Hematopoietic multipotent progenitor cell treated with erythropoietin and hydrocortisone succinate and interleukin-3 and kit ligand, for 4 days (in vitro differentiated cells): ENCODE measurements around the gene PRICKLE4.

Source experiments
- DNase-seq: peaks from one replicate; pipeline ENCODE4 v3.0.0-alpha.2; 2015

The PRICKLE4 gene, protein sequence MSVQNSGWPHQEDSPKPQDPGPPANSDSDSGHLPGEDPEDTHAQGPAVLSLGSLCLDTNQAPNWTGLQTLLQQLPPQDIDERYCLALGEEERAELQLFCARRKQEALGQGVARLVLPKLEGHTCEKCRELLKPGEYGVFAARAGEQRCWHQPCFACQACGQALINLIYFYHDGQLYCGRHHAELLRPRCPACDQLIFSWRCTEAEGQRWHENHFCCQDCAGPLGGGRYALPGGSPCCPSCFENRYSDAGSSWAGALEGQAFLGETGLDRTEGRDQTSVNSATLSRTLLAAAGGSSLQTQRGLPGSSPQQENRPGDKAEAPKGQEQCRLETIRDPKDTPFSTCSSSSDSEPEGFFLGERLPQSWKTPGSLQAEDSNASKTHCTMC

DNA sequence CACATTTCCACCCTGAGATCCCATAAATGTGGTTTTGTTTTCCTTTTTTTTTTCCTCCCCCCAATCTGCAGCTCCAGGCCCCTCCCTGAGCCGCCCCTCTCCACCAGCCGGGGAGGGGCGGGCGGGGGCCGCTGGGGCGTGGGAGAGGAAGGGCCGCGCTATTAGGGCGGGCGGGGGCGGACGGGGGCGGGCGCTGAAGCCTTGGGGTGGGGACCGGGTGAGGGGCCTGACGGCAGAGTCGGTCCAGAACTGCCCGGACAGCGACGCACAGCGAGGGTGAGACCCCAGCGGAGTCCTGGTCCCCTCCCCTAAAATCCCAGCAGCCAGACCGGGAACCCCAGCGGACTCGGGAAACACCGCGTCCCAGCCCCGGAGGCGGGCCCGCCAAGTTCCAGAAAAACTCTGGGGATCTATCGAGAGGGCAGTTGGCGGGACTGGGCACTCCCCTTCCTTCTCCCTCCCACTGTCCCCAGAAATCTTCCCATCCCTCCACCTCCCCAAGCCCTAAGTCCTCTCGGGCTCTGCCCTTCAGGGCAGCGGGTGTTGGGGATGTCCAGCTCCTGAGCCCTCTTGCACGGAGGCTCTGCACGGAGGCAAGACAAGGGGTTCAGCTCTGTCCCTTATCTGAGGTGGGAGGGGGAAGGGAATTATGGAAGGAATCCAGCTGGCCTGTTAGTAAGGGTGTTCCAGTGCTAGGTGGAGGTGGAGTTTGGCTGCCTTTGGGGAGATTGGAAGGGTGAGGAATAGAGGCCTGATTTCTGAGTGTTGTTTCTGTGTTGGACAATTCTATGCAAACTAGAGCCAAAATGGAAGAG lies at the start of gene PRICKLE4:
Gene PRICKLE4, plus strand, starts transcription at position 232 of the 815 bp plus-strand sequence. CDS start 2,692 bp downstream, outside the sequence.
- peak; percentile 49 for DNase-seq

DNA sequence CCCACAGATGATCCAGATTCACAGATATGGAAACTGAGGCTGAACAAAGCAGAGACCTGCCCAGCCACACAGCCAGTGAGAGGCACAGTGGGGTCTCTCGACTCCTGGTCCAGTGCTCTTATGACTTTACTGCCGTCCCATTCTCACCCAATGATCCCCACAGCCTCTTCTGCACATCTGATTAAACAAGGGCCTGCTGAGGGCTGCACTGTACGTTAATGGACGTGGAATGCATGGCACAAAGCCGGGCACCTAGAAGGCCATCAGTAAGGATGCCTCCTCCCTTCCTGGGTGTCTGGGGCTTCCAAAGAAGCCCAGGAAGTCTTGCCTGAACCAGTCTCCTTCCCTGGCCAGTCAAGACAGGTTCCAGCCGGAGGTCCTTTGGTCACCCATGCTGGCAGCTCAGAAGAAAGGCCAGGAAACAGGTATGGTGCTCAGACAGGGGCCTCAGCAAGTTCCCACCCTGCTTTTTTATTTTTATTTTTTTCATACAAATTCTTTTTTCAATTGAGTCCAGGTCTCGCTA lies 49.0 kb upstream of the PRICKLE4 start:
- DNase-seq, result no peak

DNA sequence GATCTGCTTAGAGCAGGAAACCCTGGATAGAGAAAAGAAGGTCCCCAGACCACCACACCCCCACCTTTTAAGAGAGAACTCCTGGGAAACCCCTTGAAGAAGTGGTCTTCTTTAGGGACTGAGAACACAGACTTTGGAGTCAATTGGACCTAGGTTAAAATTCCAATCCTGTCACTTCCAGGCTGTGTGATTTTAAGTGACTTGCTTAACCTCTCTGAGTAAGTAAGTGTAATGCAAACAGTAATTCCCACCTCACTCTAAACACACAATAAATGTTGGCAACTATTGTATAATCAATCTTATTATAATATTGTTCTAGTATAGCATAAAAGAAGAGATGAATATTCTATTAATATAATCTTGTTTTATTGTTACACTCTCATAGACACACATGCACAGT lies 48.4 kb upstream of the PRICKLE4 start:
- DNase-seq, result no peak

DNA sequence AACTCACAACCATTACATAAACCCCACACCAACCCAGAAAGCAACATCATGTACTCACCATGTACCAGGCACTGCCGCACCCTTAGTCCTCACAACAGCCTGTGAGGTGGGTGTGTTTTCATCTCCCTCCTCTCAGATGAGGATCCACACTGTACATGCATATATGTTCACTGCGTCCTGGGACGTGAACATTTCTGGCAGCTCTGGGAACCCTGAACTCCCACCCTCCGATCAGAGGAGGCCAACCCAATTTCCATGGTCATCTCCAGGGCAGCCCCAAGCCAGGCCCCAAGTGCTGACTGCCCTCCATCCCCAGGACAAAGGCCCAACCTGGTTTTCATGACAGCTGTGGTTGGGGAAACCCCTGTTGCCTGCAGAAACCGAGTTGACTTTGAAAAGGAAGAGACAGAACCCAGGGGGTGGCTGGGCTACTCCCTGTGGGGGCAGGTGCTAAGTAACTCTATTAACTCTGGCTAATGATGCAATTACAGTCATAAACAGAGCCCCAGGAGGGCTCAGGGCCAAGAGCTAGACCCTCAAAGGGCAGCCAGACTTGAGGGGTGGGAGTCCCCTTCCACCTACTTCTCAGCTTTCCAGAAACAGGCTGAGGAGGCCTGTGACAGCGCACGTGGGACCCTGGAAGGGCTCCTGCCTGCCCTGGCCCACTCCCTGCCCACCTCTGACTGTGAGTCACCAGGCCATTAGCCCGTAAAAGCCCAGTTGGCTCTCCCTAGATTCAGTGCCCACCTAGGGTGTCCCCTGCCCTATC lies 47.8 kb upstream of the PRICKLE4 start:
- DNase-seq, result peak; percentile 20

DNA sequence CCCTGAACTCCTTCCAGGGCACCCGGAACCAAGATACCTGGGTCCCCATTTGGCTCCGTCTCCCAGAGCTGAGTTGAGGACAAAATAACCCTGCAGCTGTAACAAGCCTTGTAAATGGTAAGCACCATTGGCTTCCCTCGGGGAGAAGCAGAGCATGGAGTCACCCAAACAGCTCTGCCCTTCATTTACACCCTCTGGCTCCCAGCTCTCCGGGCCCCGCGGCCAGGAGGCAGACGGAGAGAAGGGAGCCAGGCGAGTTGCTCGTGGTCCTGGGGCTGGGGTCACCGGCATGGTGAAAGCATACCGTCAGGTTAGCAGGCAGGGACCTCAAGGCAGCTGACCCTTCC lies 47.2 kb upstream of the PRICKLE4 start:
- no peak for DNase-seq

DNA sequence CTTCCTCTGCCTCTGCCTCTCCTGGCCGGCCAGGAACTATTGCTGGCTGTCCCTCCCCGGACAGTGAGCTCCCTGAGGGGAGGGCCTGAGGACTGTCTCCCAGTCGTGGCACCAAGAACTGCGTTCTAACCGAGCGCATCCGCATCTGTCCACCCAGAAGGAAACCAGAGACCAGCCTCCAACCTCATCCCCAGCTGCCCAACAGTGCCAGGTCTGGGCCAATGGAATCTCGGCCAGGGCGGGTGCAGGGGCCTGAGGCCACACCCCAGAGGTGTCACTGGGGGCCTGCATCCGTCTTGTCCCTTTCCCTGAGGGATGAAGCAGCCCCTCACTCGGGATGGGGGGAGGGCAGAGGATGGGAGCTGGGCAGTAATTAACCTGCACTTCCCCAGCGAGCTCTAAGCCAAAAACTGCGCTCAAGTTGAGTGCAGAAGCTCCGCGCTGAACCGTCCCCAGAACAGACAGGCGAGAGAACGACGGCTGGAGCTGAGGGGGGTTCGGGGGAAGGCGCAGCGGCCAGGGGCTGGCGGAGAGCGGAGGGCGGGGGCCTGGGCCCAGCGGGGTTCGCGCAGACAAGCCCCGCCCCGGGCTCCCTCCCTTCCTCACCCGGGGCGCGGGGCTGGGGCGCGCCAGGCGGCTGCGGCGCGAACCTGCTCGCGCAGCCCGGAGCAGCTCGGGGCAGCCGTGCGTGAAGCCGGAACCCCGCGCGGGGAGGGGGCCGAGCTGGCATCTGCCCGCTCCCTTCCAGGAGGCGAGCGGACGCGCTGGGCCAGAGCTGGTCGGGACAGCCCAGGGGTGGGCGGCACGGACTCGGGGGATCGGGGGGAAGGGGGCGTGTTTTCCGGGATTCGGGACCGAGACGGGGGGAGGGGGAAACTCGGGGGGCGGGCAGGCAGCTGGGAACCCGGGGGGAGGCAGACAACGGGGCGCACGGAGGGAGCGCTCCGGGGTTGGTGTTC lies 46.6 kb upstream of the PRICKLE4 start:
- DNase-seq, result peak; percentile 70

DNA sequence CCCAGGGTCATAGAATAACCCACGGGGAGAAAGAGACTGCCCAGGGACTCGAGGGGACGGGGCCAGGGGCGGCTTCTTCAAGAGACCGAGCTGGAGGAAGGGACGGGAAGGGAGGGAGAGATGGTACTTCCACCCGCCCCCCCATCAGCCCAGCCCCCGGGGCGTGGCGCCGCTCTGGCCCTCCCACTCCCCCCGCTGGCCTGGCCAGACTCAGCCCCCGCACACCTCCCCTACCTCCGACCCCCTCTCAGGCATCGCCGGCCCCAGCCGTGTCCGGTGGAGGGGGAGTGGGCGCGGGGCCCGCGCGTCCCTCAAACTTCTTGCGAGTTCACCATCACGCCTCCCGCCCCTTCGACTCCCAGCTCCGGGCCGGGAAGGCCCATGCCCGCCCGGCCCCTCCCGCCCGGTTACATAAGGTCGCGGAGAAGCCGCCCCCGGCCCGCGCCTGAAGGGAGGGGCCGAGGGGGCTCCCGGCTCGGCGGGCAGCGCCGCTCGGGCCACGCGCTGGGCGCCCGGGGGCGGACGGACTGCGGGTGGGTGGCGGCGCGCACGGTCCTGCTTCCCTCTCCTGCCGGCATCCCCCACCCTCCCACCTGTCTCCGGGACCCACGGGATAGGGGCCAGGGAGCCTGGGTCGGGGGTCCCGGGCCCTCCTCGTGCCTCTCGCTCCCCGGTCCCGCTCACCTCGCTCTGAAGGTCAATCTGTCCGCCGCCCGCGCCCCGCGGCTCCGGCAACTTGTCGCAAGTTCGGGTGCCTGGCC lies 45.7 kb upstream of the PRICKLE4 start:
- DNase-seq, result peak; percentile 55

DNA sequence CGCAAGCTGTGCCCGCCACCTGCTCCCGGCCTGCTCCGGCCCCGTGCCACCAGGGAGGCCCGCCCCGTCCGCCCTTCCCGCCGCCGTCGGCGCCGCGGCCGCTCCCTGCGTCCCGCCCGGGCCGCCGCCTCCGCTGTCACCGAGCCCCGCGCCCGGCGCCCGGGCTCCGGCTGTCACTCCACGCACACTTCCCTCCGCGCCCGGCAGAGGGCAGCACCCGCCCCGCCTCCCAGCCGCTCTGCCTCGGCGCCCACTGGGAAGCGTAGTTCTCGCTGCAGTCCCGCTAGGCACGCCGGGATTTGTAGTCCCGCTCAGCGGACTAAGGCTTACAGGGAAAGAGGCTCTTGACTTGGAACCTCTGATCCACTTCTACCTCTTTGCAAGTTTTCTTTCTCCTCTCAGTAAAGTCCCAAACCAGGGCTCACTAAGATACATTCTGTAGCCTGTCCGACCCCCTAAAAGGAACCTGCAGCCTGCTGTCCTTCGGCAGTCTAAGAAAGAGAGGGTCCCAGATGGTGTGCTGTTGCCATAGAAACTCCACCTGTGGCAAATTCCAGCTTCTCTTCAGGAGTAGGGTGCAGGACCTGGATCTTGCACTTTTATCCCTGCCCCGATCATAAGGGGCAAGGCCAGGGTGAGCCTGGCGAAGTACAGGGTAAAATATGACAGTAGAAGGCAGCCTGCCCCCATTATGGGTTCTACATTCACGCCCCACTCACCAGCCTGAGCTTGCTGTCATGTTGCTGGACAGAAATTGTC lies 45.0 kb upstream of the PRICKLE4 start, which contains the start of gene TFEB:
Gene TFEB, minus strand, starts transcription at position 182 of the 759 bp plus-strand sequence. CDS start 44,395 bp downstream, outside the sequence.
- DNase-seq, result peak; percentile 95

DNA sequence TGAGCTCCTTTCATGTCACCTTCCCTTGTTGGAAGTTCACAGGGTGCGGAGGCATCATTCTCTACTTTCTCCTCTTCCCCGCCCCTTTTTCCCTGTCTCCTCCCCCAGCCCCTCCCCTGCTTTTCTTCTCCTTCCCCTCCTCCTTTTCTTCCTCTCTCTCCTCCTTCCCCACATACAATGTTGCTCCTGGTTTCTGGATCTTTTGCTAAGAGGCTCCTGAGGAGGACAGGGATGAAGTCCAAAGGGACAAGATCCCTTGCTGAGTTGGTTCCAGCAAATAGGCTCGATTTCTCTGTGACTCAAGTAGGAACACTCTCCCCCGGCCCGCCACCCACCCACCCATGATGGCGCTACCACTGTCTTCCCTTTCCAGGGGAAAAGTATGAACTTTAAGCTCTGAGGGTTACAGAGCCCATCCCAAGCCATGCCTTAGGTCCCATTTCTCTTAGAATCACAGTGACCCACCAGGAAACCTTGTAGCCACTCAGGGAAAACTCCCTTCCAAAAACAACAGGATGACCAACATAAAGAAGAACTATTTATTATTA lies 44.3 kb upstream of the PRICKLE4 start:
- no peak for DNase-seq

DNA sequence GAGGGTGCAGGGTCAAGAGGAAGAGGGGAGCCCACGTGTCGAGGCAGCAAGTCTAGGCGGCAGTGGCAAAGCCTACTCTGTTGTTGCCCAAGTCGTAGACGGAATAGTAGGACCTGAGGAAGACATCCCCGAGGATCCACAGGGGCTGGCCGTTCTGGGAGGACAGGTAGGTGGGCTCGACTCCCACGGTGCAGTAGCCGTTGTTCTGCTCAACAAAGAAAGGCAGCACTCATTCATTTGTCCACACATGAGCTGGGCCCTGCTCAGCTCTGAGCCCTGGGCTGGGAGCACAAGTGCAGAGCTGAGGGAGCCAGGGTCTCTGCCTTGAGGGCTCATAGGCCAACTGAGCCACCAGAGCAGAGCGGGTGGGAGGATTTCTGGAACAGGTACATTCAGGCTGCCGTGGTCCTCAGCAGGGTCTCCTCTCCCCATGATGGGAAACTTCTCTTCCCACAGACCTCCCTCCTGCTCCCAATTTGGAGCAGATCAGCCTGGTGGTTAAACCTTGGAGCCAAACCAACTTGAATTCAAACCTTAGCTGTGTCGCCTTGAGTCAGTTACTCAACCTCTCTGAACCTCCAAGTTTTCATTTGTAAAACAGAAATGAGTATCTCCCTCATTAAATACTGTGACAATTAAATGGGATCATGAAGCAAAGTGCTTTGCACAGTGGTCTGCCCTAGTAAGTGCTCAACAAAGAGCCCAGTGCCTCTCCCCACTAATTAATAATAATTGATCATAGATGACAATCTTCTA lies 43.6 kb upstream of the PRICKLE4 start:
- no peak for DNase-seq

DNA sequence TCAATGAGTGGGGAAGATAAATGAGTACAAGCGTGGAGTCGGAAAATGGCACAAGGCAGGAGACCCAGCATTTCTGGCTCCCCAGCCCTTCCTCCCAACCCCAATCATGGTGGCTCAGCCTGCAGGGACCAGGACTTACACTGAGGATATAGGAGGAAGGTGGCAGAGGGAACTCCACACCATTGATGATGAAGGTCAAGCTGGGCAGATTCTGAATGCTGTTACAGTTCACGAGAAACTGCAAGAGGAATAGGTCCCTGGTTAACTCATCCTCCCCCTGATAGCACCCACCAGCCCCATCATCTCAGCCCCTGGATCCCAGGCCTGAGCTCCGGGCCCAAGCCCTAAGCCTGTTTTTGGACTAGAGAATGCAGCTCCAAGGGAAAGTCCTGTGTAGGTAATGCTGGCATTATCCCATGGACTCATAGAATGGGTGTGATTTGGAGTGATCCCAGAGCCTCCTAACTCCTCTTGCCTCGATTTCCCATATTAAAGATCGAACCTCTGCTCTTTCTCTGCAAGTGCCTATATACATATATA lies 42.9 kb upstream of the PRICKLE4 start:
- DNase-seq, result no peak

DNA sequence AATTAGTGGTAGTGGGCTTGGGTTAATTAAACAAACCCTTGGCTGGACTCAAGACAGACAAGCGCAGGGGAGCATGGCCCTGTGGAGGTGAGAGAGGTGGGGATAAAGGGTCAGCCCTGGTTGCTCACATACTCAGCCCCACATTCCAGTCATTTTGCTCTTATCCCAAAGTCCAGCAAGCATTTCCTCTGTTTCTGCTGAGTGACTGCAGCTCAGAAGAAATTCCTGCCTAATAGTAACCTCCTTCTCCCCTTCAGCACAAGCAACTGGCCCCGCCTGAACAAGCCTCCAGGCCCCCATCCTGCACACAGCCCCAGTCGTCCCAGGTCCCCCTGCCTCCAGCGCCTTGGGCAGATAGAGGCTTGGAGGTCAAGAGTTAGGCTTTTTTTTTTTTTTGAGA lies 41.5 kb upstream of the PRICKLE4 start:
- no peak for DNase-seq

DNA sequence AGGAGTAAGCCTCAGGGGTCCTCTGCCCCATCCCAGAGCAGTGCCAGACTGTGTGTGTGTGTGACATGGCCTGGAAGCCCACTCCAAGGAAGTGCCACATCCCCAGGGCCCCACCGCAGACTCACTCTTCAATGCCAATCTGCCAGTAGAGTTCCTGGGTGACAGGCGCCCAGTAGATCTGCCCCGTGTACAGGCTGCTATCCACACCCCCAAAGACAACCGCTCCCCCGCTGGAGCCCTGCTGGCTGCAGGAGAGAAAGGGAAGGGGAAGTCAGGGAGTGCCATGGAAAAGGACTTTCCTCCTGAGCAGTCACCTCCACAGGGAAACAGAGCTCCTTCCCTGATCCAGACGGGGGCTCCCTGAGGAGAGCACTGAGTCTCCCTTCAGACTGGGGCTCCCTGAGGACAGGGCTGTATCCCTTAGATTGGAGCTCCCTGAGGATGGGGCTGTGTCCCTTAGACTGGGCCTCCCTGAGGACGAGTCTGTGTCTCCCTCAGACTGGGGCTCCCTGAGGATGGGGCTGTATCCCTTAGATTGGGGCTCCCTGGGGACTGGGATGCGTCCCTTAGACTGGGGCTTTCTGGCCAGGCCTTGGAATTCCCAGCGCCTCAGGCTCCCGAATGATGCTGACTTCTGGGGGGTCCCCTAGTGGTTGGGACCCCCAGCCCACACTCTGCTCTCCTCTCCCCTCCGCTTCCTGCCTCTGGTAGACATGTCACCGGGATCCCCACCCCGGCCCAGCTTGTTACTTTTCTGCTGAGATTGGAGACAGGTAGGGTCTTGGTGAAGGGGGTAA lies 40.0 kb upstream of the PRICKLE4 start:
- no peak for DNase-seq

DNA sequence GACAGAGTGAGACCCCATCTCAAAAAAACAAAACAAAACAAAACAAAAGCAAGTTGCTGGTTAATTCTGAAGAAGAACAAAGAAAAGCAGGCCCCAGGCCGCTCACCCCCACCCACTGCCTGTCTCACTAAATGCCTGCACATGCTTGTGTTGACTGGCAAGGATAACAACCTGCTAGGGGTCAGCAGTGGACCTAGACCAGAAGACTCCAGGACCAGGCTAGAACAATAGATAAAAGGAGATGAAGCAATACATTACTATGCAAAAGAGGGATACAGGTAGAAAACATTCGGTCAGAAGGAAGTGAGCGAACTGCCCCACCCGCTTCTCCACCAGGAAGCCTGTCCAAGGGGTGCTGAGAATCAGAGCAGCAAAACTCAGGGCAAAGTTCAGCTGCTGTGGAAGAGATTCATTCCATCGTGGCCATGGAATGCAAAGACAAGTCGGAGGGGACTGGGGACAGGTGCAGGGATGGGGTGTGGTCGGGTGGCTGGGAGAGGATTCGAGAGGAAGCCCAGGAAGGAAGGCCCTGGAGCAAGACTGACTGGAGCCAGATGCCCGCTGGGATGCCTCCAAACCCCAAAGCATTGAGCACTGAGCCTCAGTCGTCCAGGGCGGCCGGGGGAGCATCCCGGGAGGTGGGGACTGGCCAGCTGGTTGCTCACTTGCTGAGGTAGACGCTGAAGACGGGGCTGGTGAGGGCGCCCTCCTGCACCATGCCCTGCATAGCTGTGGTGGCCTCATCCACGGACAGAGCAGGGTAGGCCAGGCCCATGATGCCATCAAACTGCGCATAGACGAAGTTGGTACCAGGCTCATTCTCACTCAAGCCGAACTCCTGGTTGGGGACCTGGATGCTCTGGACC lies 38.7 kb upstream of the PRICKLE4 start:
- no peak for DNase-seq

DNA sequence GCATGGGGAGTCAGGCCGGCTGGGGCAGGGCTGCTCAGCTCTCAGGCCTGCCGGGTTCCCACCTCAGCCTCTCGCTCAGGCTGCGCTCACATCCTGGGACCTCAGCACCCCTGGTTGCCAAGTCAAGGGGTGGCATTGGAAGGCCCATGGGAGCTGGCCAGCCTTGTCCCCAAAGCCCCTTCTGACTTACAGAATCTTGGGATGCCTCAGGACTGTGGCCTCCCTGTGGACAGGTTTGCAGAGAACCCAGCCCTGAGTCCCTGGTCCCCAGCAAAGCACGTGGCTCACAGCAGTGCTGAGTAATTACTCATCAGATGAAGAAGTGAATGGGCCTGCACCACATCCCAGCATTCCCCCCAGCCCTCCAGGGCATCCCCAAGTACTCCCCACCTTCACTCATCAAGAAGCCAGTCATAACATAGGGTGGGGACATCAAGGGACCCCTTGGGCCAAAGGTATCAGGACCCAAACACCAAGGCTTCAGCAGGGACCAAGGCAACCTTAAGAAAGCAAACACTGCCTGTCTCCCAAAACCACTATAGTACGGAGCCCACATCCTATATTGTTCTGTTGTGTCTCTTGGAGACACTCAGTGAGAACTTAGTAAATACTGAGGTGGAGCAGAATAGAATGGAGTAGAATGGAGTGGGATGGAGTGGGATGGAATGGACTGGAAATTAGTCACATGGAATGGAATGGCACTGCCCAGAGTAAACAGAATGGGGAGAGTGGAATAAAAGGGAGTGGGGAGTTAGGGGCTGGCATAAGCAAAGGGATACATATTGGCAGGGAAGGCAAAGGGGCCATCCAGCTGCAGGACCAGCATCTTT lies 37.0 kb upstream of the PRICKLE4 start:
- DNase-seq, result no peak

DNA sequence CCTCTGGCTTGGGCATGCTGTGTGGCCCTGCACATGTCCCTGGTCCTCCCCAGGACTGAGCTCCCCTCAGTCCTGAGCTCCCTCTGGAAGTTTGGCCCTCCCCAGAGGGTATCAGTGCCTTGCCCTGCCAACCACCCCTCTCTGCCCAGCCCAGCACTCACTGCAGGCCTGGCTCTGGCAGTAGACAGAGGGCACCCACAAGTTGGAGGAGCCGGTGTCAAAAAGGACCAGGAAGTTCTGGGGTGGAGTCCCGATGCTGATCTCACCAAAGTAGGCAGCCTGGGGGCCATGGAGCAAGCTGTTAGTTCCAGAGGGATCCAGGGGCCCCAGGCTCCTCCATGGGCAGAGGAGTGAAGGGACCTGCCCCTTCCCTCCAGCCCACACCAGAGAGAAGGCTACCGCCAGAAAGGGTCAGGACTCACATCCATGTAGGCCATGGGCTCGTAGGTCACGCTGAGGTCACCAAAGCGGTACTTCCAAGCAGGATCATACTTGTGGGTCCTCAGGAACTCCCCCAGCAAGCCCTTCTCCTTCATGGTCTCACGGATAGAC lies 36.3 kb upstream of the PRICKLE4 start:
- DNase-seq, result no peak
